GM18519 (cell line): ENCODE measurements around the gene MARVELD2.

Source experiments
- ATAC-seq: cut with Tn5 transposase; IDR thresholded peaks from one replicate; pipeline ENCODE4 v1.9.1; 2021; ENCODE audit warnings: mild to moderate bottlenecking, moderate library complexity; ENCODE audit not compliant: unreplicated experiment, low FRiP score

The MARVELD2 gene

DNA sequence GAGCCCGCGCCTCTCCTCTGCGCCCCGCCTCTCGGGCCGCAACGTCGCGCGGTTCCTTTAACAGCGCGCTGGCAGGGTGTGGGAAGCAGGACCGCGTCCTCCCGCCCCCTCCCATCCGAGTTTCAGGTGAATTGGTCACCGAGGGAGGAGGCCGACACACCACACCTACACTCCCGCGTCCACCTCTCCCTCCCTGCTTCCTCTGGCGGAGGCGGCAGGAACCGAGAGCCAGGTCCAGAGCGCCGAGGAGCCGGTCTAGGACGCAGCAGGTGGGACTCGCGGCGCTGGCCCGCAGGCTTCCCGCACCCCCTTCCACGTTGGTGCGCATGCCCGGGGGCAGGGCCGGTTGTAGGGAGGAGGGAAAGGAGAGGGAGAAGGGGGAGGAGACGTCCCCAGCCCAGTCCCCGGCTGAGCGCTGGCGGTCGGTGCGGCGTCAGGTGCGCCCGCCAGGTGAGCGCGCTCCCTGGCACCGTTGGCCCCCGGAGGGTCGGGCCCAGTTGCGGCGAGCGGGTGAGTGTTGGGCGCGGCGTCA, 77.5 kb downstream of the MARVELD2 start, which contains the start of gene OCLN:
Gene OCLN, plus strand, starts transcription at position 400 of the 532 bp plus-strand sequence. CDS start 11,455 bp downstream, outside the sequence.
- no peak for ATAC-seq

DNA sequence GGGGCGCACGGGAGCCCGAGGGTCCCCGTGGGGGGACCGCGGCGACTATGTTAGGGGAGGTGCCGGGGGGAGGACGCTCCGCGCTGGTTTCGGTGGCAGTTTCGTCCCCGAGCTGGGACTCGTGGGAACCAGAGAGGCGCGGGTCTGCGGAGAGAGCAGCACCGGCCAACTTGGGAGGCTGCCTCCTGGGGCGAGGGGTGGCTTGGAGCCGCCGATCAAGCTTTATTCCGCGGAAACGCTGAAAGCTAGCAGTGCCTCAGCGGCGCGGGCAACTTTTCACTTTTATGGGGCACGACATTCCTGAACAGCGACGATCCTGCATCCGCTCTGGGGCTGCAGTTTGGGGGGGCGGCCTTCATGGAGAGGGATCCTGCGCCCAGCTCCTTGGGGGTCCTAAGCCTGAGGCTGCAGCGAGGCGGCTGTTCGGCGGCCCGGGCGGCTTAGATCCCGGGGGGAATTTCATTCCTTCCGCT, 78.0 kb downstream of the MARVELD2 start:
- ATAC-seq, result no peak

- ATAC-seq, result no peak
These were observed 78.6 kb downstream of the MARVELD2 start for GRCh38 chr5:69493396-69494133.
